GM18505 (cell line): ENCODE results near the gene RGSL1.
"Not testable (repeated sequence)": the region's sequence is repeated elsewhere in the genome, so short reads cannot be mapped to it uniquely, and the experiment has no call there.

Experiments
- ATAC-seq: cut with Tn5 transposase; IDR thresholded peaks from one replicate; pipeline ENCODE4 v1.9.1; 2021; ENCODE audit not compliant: unreplicated experiment
- POLR2A ChIP-seq: IDR thresholded peaks from 4 replicates; pipeline ENCODE4 v1.6.1; 2011; ENCODE audit warnings: borderline replicate concordance; ENCODE audit not compliant: insufficient read depth, insufficient read length; ENCODE audit errors: extremely low read depth

The RGSL1 gene

DNA sequence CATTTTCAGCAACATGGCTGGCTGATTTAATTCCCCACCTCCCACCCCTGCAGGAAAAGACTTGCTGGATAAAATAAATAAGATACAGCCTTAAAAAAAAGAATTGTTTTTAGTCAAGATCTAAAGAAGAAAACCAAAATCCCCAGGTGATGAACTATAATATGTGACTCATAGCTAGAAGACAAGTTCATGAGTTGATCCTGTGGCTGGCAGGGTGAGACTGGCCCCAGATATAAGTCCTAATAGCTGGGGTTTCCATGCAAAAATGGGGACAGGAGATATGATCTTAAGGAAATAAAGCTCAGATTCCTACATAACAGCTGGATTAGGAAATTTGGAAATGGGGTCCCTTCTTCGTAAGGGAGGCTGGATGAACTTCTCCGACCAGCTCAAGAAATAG lies 21.9 kb upstream of the RGSL1 start:
- no peak for ATAC-seq
- TF ChIP-seq POLR2A: no peak

DNA sequence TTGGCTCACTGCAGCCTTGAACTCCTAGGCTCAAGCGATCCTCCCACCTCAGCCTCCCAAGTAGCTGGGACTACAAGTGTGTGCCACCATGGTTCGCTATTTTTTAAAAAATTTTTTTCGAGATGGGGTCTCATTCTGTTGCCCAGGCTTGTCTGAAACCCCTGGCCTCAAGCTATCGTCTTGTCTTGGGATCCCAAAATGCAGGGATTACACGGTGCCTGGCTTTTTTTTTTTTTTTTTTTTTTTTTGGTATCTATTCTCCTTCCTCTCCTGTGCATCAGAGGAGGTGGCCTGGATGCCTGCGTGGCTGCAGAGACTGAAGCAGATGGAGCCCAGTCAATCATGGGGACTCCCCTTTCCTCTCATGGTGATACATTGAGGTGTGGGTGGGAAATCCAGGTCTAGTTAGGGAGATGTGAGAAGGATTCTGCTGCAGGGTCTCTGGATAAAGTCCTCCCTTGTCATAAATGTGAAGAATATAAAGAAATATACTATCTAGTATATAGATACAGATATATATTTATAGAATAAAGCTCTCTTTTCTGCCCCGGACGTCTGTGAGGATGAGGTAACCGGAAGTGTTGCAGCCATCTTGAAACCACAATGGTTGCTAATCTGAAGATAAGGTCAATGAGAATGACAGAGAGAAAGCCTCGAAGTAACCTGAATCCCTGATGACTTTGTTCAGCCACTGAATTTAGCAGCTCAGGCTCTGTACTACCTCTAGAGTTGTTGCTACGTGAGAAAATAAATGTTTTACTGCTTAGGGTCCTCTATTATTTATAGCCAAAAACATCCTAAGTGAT lies 19.5 kb upstream of the RGSL1 start:
- TF ChIP-seq POLR2A: no peak
- ATAC-seq: no peak

DNA sequence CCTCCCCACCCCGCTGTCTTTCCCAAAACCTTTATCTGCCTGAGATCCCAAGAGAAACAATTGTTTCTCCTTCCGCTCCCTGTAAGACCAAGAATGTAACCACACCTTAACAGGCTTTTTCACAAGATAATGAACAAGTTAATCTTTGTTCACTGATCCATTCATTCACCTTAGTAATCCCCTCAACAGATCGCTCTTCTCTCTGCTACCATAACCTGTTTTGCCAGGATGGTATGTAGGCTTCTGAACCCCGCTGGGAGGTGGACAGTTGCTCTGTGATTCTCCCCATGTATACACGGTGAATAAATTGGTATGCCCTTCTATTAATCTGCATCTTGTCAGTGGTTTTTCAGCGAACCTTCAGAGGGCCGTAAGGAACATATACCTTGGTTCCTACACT lies 18.7 kb upstream of the RGSL1 start:
- no peak for ATAC-seq
- TF ChIP-seq POLR2A: no peak

DNA sequence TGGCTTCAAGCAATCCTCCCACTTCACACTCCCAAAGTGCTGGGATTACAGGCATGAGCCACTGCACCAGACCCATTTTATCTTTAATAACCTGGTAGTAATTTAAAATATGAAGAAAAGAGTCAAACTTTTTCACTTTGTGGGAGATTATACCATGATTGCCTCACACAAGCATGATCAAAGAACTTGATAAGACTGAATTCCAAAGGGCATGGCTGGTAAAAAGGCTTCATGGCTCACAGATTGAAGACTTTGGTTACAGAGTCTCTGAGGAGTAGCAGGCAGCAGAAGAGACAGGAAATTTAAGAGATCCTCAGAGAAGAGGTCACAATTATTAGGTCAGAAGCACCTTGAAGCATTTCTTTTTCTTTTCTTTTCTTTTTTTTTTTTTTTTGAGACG lies 16.4 kb upstream of the RGSL1 start:
- ATAC-seq: no peak
- no peak for TF ChIP-seq POLR2A

DNA sequence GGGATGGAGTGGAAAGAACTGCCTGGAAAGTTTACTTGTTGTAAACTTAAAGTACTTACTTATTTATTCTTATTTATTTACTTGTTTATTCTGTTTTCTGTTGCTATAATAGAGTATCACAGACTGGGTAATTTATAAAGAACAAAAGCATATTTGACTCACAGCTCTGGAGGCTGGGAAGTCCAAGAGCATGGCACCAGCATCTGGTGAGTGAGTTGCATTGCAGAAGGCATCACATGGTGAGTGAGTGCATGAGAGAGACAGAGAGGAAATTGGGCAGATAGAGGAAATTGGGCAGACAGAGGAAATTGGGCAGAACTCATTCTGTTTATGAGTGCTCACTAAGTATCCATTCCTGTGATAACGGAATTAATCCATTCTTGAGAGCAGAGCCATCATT lies 11.6 kb upstream of the RGSL1 start:
- ATAC-seq: no peak
- TF ChIP-seq POLR2A: no peak

DNA sequence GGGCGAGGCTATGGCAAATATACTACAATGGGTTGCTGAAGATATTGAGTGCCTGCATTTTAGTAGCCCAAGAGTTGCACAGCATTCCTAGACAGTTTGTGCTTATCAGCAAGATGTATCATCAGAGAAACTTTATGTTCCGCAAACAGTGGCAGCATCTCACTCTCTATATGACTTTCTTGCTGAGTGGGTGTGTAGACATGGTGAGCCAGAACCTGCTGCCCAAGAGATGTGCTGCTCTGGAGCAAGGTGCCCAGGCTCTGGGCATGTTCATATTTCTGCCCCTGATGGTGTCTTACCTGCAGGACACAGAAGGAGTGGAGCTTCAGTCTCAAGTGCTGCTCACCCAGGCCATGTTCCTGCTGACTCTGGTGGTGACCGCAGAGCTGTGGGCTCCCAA lies 8.2 kb upstream of the RGSL1 start:
- no peak for TF ChIP-seq POLR2A

DNA sequence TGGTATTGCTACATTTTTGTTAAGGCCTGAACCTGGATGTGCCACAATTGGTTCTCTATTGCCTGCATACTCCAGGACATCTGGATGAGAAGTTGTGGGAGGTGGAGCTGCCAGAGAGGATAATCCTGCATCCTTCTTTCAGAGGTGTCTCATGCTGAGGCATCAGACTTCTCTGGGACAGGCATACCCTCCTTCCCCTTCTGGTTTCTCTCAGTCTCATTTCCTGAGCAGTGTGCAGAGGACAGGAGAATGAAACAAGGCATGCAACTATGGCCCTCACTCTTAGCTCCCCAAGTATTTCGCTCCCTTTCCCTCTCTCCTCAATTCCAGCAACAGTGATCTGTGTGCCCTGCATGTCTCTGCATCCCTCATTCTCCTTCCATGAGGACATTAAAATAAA lies 7.6 kb upstream of the RGSL1 start:
- no peak for TF ChIP-seq POLR2A
- ATAC-seq: no peak

More for the DNA sequence above, 8.2 kb upstream of the RGSL1 start:
- no peak for ATAC-seq

DNA sequence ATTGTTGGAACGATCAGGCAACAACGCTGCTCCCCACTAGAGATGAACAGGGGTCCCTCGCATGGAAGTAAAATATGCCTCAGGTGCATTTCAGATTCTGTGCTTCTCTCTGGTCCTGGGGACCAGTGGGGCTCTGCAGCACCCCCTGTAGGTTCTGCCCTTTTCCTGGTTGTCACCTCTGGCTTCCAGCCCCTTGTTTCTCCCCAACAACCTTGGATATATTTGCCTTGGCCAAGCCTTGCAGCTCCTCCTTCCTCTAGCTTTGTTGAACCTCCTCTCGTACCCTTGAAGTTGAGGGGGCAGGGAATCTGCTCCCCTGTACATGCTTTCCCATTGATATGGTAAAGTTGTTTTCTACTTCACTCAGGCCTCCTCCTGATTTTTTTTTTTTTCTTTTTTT lies 5.4 kb upstream of the RGSL1 start:
- TF ChIP-seq POLR2A: no peak
- no peak for ATAC-seq

DNA sequence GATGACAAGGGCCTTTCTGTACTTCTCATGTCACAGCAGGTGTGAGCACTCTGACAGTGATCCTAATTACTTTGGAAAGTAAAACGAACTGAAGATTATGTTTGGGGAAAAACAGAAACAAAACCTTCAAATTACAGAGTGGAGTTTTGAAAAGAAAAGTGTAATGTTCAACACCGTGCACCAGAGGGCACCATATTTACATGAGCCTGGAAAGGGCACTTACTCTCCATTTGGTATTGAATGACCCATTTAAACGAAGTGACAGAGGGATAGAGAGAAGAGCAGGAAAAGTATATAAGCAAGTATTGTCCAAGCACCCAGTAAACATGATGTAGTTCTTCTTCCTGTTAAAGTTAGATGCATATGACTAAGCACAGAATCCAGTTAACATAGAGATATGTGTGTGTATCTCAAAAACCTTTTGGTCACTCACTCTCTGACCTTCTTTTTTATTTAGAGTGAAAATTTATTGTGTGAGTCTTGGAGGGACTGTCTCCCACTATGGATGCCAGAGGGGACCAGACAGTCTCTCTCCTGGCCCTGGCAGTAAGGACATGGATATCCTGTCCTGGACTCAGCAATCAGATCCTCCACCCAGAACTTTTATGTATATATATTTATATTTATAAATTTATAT lies 3.8 kb upstream of the RGSL1 start:
- ATAC-seq: no peak
- TF ChIP-seq POLR2A: no peak

DNA sequence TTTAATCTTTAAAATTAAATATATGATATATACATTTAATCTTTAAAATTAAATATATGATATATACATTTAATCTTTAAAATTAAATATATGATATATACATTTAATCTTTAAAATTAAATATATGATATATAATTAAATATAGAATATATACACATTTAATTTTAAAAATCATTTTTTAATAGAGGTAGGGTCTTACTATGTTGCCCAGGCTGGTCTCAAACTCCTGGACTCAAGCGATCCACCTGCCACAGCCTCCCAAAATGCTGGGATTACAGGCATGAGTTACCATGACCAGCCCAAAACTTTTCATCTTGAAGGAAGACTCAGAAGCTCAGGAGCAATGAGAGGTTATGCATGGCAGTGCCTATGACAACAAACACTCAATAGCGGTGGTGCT lies 2.8 kb upstream of the RGSL1 start:
- ATAC-seq: not testable (repeated sequence)

DNA sequence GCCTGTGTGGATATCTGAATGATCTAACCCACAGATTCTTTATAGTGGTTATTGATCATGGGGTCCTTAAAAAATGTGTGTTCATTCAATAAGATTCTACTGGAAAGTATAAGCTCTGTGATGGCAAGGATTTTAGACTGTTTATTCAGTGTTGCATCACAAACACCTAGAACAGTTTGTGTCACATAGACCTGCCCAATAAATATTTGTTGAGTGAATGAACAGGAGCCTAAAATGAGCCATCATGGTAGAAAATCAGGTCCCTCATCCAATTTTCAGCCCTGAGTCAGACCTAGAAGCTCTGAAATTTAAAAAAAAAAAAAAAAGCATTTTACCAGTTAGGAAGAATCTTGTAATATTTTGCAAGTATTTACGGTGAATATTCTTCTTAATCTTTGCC lies 2.3 kb upstream of the RGSL1 start:
- no peak for TF ChIP-seq POLR2A
- ATAC-seq: no peak

DNA sequence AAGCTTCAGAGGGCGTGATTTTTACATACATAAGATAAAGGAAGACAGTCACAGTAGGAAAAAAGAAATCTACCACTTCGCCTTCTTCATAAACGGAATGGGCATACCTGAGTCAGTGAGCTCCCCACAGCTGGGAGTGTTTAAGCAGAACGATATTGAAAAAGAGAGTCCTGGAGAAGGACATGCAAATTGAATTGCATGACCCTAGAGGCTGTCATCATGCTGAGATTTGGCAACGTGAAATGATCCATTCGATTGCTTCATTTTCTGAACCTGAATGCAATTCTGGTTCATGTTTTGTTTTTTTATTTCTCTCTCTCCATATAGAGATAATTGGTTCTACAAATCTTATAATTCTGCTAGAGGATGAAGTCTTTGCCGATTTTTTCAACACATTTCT lies 3.7 kb downstream of the RGSL1 start:
- ATAC-seq: no peak
- no peak for TF ChIP-seq POLR2A

DNA sequence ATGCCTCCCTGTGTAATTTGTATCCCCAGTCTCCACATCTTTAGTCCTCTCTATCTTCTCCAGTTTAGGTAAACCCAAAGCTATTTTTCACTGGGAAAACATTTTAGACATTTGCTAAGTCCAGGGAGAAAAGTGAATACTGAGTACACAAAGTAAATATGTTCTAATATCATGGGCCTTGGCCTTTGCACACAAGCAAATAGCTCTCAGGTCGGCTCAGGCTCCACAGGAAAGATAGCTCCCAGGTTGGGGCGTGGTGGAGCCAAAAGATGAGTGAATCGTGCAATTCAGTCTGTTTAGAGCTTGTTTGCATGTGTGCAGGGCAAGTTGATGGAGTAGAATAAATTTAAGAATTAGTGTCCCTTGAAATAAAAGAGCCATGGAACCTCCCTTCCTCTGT lies 7.9 kb downstream of the RGSL1 start:
- TF ChIP-seq POLR2A: no peak
- no peak for ATAC-seq

DNA sequence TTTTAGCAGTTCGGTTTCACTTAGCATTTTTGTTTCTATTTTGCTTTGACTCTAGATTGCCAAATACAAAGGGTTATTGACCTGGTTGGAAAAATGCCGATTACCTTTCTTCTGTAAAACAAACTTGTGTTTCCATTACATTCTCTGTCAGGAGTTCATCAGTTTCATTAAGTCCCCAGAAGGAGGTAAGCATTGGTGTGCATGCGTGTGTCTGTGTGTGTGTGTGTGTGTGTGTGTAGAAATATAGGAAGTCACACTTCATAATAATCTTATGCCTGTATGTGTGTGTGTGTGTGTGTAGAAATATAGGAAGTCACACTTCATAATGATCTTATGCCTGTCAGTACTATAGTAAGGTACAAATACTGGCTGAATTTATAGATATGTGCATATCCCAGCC lies 10.0 kb downstream of the RGSL1 start:
- no peak for ATAC-seq
- no peak for TF ChIP-seq POLR2A

DNA sequence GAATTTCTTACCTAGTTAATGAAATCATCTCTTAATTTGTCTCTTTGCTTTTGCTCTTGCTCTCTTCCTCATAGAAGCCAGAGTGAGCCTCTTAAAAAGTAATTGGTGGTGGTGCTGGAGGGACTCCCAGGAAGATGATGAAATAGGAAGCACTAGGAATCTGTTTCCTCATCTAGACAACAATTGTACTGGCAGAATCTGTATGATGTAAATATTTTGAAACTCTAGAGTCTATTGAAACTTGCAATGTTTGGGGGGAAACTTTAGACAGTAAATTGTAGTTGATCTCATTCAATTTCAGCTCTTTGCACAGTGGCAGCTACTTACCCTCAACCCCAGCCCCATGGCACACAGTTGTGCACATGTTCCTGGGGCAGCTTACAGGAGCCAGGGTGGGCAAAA lies 10.6 kb downstream of the RGSL1 start:
- ATAC-seq: no peak
- no peak for TF ChIP-seq POLR2A

DNA sequence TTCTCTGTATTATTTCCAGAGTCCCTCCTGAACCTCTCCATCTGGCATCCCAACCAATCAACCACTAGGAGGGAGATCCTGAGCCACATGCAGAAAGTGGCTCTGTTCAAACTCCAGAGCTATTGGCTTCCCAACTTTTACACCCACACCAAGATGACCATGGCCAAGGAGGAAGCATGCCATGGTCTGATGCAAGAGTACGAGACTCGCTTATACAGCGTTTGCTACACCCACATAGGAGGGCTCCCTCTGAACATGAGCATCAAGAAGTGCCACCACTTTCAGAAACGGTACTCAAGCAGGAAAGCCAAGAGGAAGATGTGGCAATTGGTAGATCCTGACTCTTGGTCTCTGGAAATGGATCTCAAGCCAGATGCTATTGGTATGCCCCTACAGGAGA lies 23.6 kb downstream of the RGSL1 start:
- TF ChIP-seq POLR2A: no peak

DNA sequence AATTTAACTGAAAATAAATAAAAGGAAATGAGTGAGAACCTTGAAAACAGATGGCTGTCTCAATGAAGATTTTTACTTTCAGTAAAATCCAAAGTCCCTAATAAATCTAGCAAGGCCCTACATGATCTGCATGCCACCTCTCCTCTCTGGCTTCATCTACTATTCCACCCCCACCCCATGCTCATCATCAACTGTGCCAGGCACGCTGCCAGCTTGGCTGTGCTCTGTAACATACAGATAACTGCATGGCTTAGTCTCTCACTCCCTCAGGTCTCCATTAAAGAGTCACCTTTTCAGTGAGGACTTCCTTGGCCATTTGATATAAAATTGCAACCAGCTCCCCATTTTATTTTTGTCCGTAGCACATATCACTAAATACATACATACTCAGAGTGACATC lies 26.7 kb downstream of the RGSL1 start:
- no peak for ATAC-seq

More for the DNA sequence above, 23.6 kb downstream of the RGSL1 start:
- ATAC-seq: no peak

More for the DNA sequence above, 26.7 kb downstream of the RGSL1 start:
- TF ChIP-seq POLR2A: no peak
